HepG2 (cell line): ENCODE measurements around the gene WBP1. TPM values are rescaled to one million over a fixed set of nuclear protein-coding genes. Genes with fewer than 3 reads are reported as not detected.

Source experiments
- AKAP8 ChIP-seq: sonication (generic); formaldehyde crosslinking; IDR thresholded peaks from 2 replicates; pipeline ENCODE4 v1.5.1; 2020; ENCODE audit warnings: mild to moderate bottlenecking, missing genetic modification reagents
- CTCF ChIP-seq: sonication (generic); formaldehyde crosslinking; IDR thresholded peaks from 2 replicates; pipeline ENCODE4 v1.5.0; 2020; ENCODE audit warnings: mild to moderate bottlenecking, missing genetic modification reagents, moderate library complexity
- HHEX ChIP-seq: IDR thresholded peaks from 2 replicates; pipeline ENCODE4 v1.6.1; 2016; ENCODE audit warnings: control low read depth
- HNRNPL ChIP-seq: fragments of 200-400 bp; formaldehyde crosslinking; IDR thresholded peaks from 2 replicates; pipeline ENCODE4 v1.6.1; 2017; ENCODE audit warnings: mild to moderate bottlenecking, low read depth, low read length
- IRF9 ChIP-seq: sonication (generic); formaldehyde crosslinking; IDR thresholded peaks from 2 replicates; pipeline ENCODE4 v1.8.0; 2022; ENCODE audit warnings: missing genetic modification reagents, mild to moderate bottlenecking, borderline replicate concordance
- ISL2 ChIP-seq: sonication (generic); formaldehyde crosslinking; IDR thresholded peaks from 2 replicates; pipeline ENCODE4 v1.5.0; 2020; ENCODE audit warnings: missing genetic modification reagents
- JUND ChIP-seq: sonication (generic); formaldehyde crosslinking; IDR thresholded peaks from 2 replicates; pipeline ENCODE4 v1.8.0; 2022; ENCODE audit warnings: mild to moderate bottlenecking, missing genetic modification reagents
- NFIC ChIP-seq: IDR thresholded peaks from 2 replicates; pipeline ENCODE4 v1.6.1; 2012; ENCODE audit warnings: mild to moderate bottlenecking, low read length, inconsistent platforms
- ONECUT2 ChIP-seq: sonication (generic); formaldehyde crosslinking; IDR thresholded peaks from 2 replicates; pipeline ENCODE4 v1.4.0; 2020; ENCODE audit warnings: missing genetic modification reagents
- PLSCR1 ChIP-seq: sonication (generic); formaldehyde crosslinking; IDR thresholded peaks from 2 replicates; pipeline ENCODE4 v1.5.0; 2020; ENCODE audit warnings: missing genetic modification reagents, mild to moderate bottlenecking, borderline replicate concordance
- RBAK ChIP-seq: sonication (generic); formaldehyde crosslinking; IDR thresholded peaks from 2 replicates; pipeline ENCODE4 v1.5.1; 2020; ENCODE audit warnings: mild to moderate bottlenecking, missing genetic modification reagents
- RFX5 ChIP-seq: IDR thresholded peaks from 2 replicates; pipeline ENCODE4 v1.6.1; 2011; ENCODE audit warnings: low read depth, low read length, improper control_type of control experiment
- SCMH1 ChIP-seq: sonication (generic); formaldehyde crosslinking; IDR thresholded peaks from 2 replicates; pipeline ENCODE4 v1.9.0; 2021; ENCODE audit warnings: missing genetic modification reagents, mild to moderate bottlenecking, borderline replicate concordance
- SMARCC2 ChIP-seq: fragments of 450-650 bp; IDR thresholded peaks from 2 replicates; pipeline ENCODE4 v1.6.1; 2017; ENCODE audit warnings: antibody characterized with exemption, mild to moderate bottlenecking
- SNAPC5 ChIP-seq: sonication (generic); formaldehyde crosslinking; IDR thresholded peaks from 2 replicates; pipeline ENCODE4 v1.8.1; 2023; ENCODE audit warnings: mild to moderate bottlenecking, missing genetic modification reagents, borderline replicate concordance
- TAF15 ChIP-seq: fragments of 200-400 bp; formaldehyde crosslinking; IDR thresholded peaks from one replicate; pipeline ENCODE4 v1.6.1; 2018; ENCODE audit warnings: mild to moderate bottlenecking, low read depth, low read length; ENCODE audit not compliant: poor library complexity, severe bottlenecking
- ZBTB8A ChIP-seq: sonication (generic); formaldehyde crosslinking; IDR thresholded peaks from 2 replicates; pipeline ENCODE4 v1.4.0; 2020; ENCODE audit warnings: mild to moderate bottlenecking, low read depth, missing genetic modification reagents, borderline replicate concordance
- ZNF160 ChIP-seq: sonication (generic); formaldehyde crosslinking; IDR thresholded peaks from 2 replicates; pipeline ENCODE4 v1.8.0; 2022; ENCODE audit warnings: mild to moderate bottlenecking, inconsistent platforms, missing genetic modification reagents
- ZNF33B ChIP-seq: sonication (generic); formaldehyde crosslinking; IDR thresholded peaks from 2 replicates; pipeline ENCODE4 v1.5.1; 2020; ENCODE audit warnings: mild to moderate bottlenecking, missing genetic modification reagents
- ZNF468 ChIP-seq: sonication (generic); formaldehyde crosslinking; IDR thresholded peaks from 2 replicates; pipeline ENCODE4 v1.8.0; 2022; ENCODE audit warnings: mild to moderate bottlenecking, moderate library complexity, missing genetic modification reagents
- ZNF577 ChIP-seq: sonication (generic); formaldehyde crosslinking; IDR thresholded peaks from 2 replicates; pipeline ENCODE4 v1.4.0; 2020; ENCODE audit warnings: mild to moderate bottlenecking, low read depth, missing genetic modification reagents, borderline replicate concordance
- ZNF580 ChIP-seq: IDR thresholded peaks from 2 replicates; pipeline ENCODE4 v1.6.1; 2016; ENCODE audit warnings: low read depth, borderline replicate concordance
- ZNF607 ChIP-seq: sonication (generic); formaldehyde crosslinking; IDR thresholded peaks from 2 replicates; pipeline ENCODE4 v1.5.1; 2020; ENCODE audit warnings: missing genetic modification reagents, mild to moderate bottlenecking, borderline replicate concordance
- ZNF709 ChIP-seq: sonication (generic); formaldehyde crosslinking; IDR thresholded peaks from 2 replicates; pipeline ENCODE4 v1.5.0; 2020; ENCODE audit warnings: mild to moderate bottlenecking, missing genetic modification reagents
- ZNF772 ChIP-seq: sonication (generic); formaldehyde crosslinking; IDR thresholded peaks from 2 replicates; pipeline ENCODE4 v1.5.0; 2020; ENCODE audit warnings: mild to moderate bottlenecking, missing genetic modification reagents
- ZZZ3 ChIP-seq: sonication (generic); formaldehyde crosslinking; IDR thresholded peaks from 2 replicates; pipeline ENCODE4 v1.4.0; 2020; ENCODE audit warnings: missing genetic modification reagents, mild to moderate bottlenecking, borderline replicate concordance
- polyA plus RNA-seq, 8 experiments: library from polyadenylated mRNA; depleted of rRNA in 3 of 8; stranded (reverse) in 7 of 8; unstranded in 1 of 8; fragments of >200 nt; fragmentation: Illumina TruSeq in 4 of 8; extraction: Trizol in 4 of 8; gene quantifications; 2 replicates each; pipeline versions ENCODE4 v1.2.1 to v1.2.3, GENCODE V29; 2011 to 2016; ENCODE audit warnings: low read depth in 4 of 8, missing spikeins in 1 of 8, mixed read lengths in 1 of 8; ENCODE audit not compliant: insufficient read depth in 1 of 8
- total RNA-seq, 5 experiments: library from RNA; depleted of rRNA; stranded (reverse); fragments of >200 nt; fragmentation: Illumina TruSeq; extraction: Trizol; gene quantifications; 2 replicates each; pipeline ENCODE4 v1.2.3, GENCODE V29; 2016; ENCODE audit warnings: low read depth in 1 of 5

WBP1 gene
- total and polyA plus RNA-seq, 2 of the 13 experiments (the other 11 are each of a cell fraction or from before 2014, with no cell fraction given): 38.8 to 85.7 TPM

- TF ChIP-seq ZNF607 (CRISPR knock-in tag) (0 out of 2 replicates have a peak, but pooled peaks have one; percentile 17), SMARCC2 (no peak), ZNF468 (CRISPR knock-in tag) (peak; percentile 45; the same call in 1 of the 2 replicates), ZNF577 (CRISPR knock-in tag) (peak; percentile 17; the same call in 1 of the 2 replicates), ONECUT2 (0 out of 2 replicates have a peak, but pooled peaks have one; percentile 54), SCMH1 (CRISPR knock-in tag) (no peak), ZBTB8A (CRISPR knock-in tag) (no peak), ZZZ3 (CRISPR knock-in tag) (0 out of 2 replicates have a peak, but pooled peaks have one; percentile 29), RBAK (CRISPR knock-in tag) (no peak), IRF9 (0 out of 2 replicates have a peak, but pooled peaks have one; percentile 23), ZNF33B (CRISPR knock-in tag) (peak; percentile 71; the same call in 1 of the 2 replicates), ISL2 (CRISPR knock-in tag) (peak; percentile 66; the same call in 1 of the 2 replicates), JUND (no peak), AKAP8 (peak; percentile 18; the same call in 1 of the 2 replicates), PLSCR1 (CRISPR knock-in tag) (no peak; the same call in 1 of the 2 replicates), HHEX (no peak), NFIC (no peak; the same call in 1 of the 2 replicates), ZNF709 (CRISPR knock-in tag) (peak; percentile 11; the same call in 1 of the 2 replicates), TAF15 (peak; percentile 86), ZNF580 (CRISPR knock-in tag) (no peak), CTCF (CRISPR knock-in tag) (peak; percentile 31; the same call in 1 of the 2 replicates), RFX5 (no peak), ZNF160 (no peak), HNRNPL (0 out of 2 replicates have a peak, but pooled peaks have one; percentile 50), ZNF772 (peak; percentile 73; the same call in 1 of the 2 replicates), SNAPC5 (CRISPR knock-in tag) (no peak)
Observed at GRCh38 chr2:74481961-74482800, 23.9 kb downstream of the WBP1 start (continued).
